ENCODE results near the gene SEMA3E. TPM values are rescaled to one million over a fixed set of nuclear protein-coding genes. Genes with fewer than 3 reads are reported as not detected.

SEMA3E gene
- total and polyA plus RNA-seq, 9 of the 15 experiments (the other 6 are each of a cell fraction or from before 2014, with no cell fraction given) = 0.01 to 1.4 (median 0.14) TPM; not detected in 2

- TF ChIP-seq PHF8 (IDR thresholded peaks at IDR 0.05; ENCODE audit: borderline replicate concordance, low read length) (no peak), ARID2 (IDR thresholded peaks at IDR 0.05) (no peak)
These were observed 172.4 kb downstream of the SEMA3E start (continued) for GRCh38 chr7:83476511-83477050.

GRCh38 chr7:83475420-83475819 is 173.5 kb downstream of the SEMA3E start:
- H3K4me1 ChIP-seq (replicated peaks in 1 of 2; ENCODE audit: control insufficient read depth in 2 of 2, insufficient read depth in 2 of 2, low read length in 2 of 2) = no peaks in the 10 kb centered on the region
- 2% methylated on average over 6 of the region's 6 CpGs for WGBS (ENCODE audit: insufficient coverage, low coverage, missing lambda C conversion rate)
- intact Hi-C loops (cut with micrococcal nuclease) = no loop called here
- in situ Hi-C loops (cut with MboI) = no loop called here
- H3K9me1 ChIP-seq (ENCODE audit: control insufficient read depth, insufficient read depth, low read length) = no peaks in the 10 kb centered on the region
- H2AFZ ChIP-seq (ENCODE audit: low read depth, low read length) = no peak overlapping the region
- H3K9me3 ChIP-seq (replicated peaks; ENCODE audit: control insufficient read depth, insufficient read depth, low read depth, low read length) = no peaks in the 10 kb centered on the region
- TF ChIP-seq RFX5 (IDR thresholded peaks at IDR 0.05; ENCODE audit: low read depth, low read length) (no peak), ERF (CRISPR knock-in tag; IDR thresholded peaks at IDR 0.05) (no peak), GABPB1 (CRISPR knock-in tag; IDR thresholded peaks at IDR 0.05) (no peak), CBFB (CRISPR knock-in tag; IDR thresholded peaks at IDR 0.05) (no peak), CBFA2T2 (conservative IDR thresholded peaks at IDR 0.05) (no peak), CHD2 (IDR thresholded peaks at IDR 0.05; ENCODE audit: low read depth, low read length) (no peak), ZBTB9 (CRISPR knock-in tag; IDR thresholded peaks at IDR 0.05) (no peak)
- CTCF ChIA-PET (ENCODE audit: low intra/inter-chr PET ratio) = no interaction called here
- no peak overlapping the region for H3K4me3 ChIP-seq
- FAIRE-seq = no peak
- no peak overlapping the region for H3K9ac ChIP-seq (ENCODE audit: insufficient read depth in 1 of 2, low read depth in 2 of 2, low read length in 2 of 2)
- H3K79me2 ChIP-seq (ENCODE audit: control insufficient read depth, insufficient read depth, low read length) = no peaks in the 10 kb centered on the region
- H3K27ac ChIP-seq (ENCODE audit: extremely low read depth, low read depth, low read length) = no peak overlapping the region
- no TSS peak for BruUV-seq (replicated peaks)
- no peaks in the 10 kb centered on the region for H3K27me3 ChIP-seq (ENCODE audit: control insufficient read depth in 2 of 2, insufficient read depth in 2 of 2, low read length in 2 of 2)
- no peak for ATAC-seq
- H3K4me2 ChIP-seq (ENCODE audit: insufficient read depth, low read length) = no peak overlapping the region
- no peaks in the 10 kb centered on the region for H4K20me1 ChIP-seq (replicated peaks; ENCODE audit: control insufficient read depth, insufficient read depth, low read length)
- POLR2A ChIA-PET = no interaction called here
- no peak for DNase-seq (ENCODE audit: extremely low read depth in 1 of 4, low spot score in 3 of 4)
- no peaks in the 10 kb centered on the region for H3K36me3 ChIP-seq (ENCODE audit: control insufficient read depth, insufficient read depth, low read length)
